ENCODE data around the gene KDM4D.
A peak's percentile ranks its signal among the peaks of the same experiment; 100 is the strongest.
"Not testable (repeated sequence)": the region's sequence is repeated elsewhere in the genome, so short reads cannot be mapped to it uniquely, and the experiment has no call there.

KDM4D gene

GRCh38 chr11:94959179-94959578 lies 14.3 kb upstream of the KDM4D start:
- DNase-seq, result no peak

- DNase-seq, result peak; percentile 64
These were observed 13.0 kb upstream of the KDM4D start for GRCh38 chr11:94960488-94960887.

GRCh38 chr11:94961255-94961654 lies 12.3 kb upstream of the KDM4D start:
- peak; percentile 9 for DNase-seq

- no peak for DNase-seq
These were observed 8.6 kb upstream of the KDM4D start for GRCh38 chr11:94964934-94965333.

GRCh38 chr11:94968334-94968958 lies 5.1 kb upstream of the KDM4D start:
- DNase-seq, result no peak

GRCh38 chr11:94972700-94973098 lies 810 bp upstream of the KDM4D start:
- no peak for DNase-seq

- DNase-seq, result no peak
These were observed 669 bp downstream of the KDM4D start for GRCh38 chr11:94974178-94974577.

GRCh38 chr11:94975599-94975998 lies 2.1 kb downstream of the KDM4D start:
- DNase-seq, result no peak

- no peak for DNase-seq
These were observed 13.9 kb downstream of the KDM4D start for GRCh38 chr11:94987378-94987777.

GRCh38 chr11:94988748-94989147 lies 15.2 kb downstream of the KDM4D start:
- DNase-seq, result no peak

- DNase-seq, result no peak
These were observed 20.0 kb downstream of the KDM4D start for GRCh38 chr11:94993400-94993943.

GRCh38 chr11:94997437-94997836 lies 23.9 kb downstream of the KDM4D start:
- DNase-seq, result no peak

GRCh38 chr11:94998285-94998684 lies 24.8 kb downstream of the KDM4D start:
- no peak for DNase-seq

- DNase-seq, result no peak
These were observed 30.2 kb downstream of the KDM4D start for GRCh38 chr11:95003716-95004115.

- DNase-seq, result no peak
These were observed 32.1 kb downstream of the KDM4D start for GRCh38 chr11:95005642-95006041.

- DNase-seq, result no peak
These were observed 37.9 kb downstream of the KDM4D start for GRCh38 chr11:95011376-95011775.

- DNase-seq, result no peak
These were observed 40.8 kb downstream of the KDM4D start for GRCh38 chr11:95014184-95014821.

- no peak for DNase-seq
These were observed 42.6 kb downstream of the KDM4D start for GRCh38 chr11:95016139-95016538.

- not testable (repeated sequence) for DNase-seq
These were observed 48.0 kb downstream of the KDM4D start for GRCh38 chr11:95021468-95021867.

- no peak for DNase-seq
These were observed 51.4 kb downstream of the KDM4D start, which contains the start of gene KDM4E for GRCh38 chr11:95024958-95025357. Gene KDM4E, plus strand, starts transcription at chr11:95025258. Its CDS starts 300 bp downstream, at chr11:95025558.

GRCh38 chr11:95025594-95025993 lies 52.1 kb downstream of the KDM4D start:
- not testable (repeated sequence) for DNase-seq

- no peak for DNase-seq
These were observed 54.8 kb downstream of the KDM4D start for GRCh38 chr11:95028357-95028756.

- DNase-seq, result no peak
These were observed 59.5 kb downstream of the KDM4D start for GRCh38 chr11:95033051-95033450.

GRCh38 chr11:95035316-95035715 lies 61.8 kb downstream of the KDM4D start:
- peak; percentile 71 for DNase-seq
